ENCODE measurements around the gene ZFP69.

The ZFP69 gene

DNA sequence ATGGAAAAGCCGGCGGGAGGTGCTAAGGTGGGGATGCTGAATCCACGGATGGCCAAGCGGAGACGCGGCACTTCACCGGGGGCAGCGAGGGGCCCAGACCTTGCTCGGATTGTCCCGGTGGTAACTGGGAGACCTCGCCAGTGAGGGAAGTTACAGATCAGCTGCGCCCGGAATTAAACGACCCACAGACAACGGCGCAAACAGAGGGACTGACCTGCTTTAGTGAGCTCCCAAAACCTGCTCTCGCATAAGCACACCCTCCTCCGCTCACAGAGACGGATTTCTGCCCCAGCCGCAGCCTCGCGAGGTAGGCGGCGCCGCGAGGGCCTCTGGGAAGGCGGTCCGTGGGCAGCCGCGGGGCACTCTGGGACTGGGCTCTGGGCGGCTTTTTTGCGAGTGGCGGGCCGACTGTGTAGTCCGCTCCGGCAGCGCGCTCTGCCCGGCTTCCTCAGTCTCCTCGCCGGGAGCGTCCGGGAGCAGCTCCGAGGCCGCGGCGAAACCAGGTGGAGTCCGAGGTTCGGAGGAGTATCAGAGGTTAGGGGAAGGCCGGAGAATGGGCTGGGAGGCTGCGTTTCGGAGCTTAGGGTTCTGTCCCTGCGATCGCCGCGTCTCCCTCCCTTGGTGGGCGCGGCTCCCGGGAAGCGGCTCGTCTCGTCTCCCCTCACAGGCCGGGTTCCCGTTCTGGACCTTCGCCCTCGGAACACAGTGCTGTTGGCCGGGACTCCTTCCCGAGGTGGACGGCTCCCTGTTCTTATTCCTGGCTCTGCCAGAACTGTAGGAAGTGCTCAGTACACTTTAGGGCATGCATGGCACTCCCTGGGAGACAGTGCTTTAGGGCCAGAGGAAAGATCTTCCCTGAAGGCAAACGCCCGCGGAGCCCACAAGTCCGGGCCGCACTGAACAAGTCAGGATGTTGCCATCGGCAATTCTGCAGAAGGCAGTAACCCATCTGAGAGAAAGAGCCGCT lies 31.6 kb downstream of the ZFP69 start, which contains the start of gene EXO5:
Gene EXO5 (plus strand): TSS at position 393 of the 967 bp plus-strand sequence. CDS start 5,778 bp downstream, outside the sequence.
- peak; percentile 78 for DNase-seq (ENCODE audit: low read depth)

DNA sequence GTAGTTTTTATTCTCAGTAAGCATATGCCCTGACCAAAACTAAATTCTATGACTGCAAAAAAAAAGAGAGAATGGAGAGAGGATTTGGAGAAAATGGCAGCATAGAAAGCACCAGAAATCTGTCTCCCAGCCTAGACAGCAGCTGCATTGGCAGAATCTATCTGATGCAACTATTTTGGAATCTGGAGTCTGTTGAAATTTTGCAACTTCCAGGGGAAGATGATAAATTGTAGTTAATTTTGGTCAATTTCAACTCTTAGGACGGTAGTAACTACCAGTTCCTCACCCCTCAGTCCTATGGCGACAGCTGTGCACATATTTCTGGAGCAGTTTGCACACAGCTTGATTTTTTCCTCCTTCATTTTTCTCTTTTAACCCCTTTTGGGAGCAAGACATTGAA lies 42.4 kb downstream of the ZFP69 start:
- DNase-seq (ENCODE audit: low read depth), result no peak

DNA sequence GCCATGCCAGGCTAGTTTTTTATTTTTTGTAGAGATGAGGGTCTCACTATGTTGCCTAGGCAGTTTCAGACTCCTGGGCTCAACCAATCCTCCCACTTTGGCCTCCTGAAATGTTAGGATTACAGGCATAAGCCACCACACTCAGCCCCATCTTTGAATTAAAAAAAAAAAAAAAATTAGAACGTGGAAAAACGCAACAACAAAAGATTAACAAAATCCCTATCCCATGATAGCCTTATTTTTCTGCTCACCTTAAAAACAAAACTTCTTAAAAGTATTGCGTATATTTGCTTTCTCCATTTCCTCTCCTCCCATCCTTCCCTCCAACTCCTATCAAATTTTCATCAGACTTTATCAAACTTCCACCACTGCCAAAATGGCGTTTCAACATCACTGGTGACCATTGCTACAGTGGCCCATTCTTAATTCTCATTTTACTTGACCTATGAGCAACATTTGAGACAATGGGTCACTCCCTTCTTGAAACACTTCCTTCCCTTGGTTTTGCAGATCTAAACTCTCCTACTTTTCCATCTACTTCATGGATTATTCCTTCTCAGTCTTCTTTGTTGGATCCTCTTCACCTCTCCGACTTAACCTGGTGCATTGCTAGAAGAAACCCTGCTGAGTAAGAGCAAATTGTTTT lies 53.8 kb downstream of the ZFP69 start:
- DNase-seq (ENCODE audit: low read depth), result no peak

DNA sequence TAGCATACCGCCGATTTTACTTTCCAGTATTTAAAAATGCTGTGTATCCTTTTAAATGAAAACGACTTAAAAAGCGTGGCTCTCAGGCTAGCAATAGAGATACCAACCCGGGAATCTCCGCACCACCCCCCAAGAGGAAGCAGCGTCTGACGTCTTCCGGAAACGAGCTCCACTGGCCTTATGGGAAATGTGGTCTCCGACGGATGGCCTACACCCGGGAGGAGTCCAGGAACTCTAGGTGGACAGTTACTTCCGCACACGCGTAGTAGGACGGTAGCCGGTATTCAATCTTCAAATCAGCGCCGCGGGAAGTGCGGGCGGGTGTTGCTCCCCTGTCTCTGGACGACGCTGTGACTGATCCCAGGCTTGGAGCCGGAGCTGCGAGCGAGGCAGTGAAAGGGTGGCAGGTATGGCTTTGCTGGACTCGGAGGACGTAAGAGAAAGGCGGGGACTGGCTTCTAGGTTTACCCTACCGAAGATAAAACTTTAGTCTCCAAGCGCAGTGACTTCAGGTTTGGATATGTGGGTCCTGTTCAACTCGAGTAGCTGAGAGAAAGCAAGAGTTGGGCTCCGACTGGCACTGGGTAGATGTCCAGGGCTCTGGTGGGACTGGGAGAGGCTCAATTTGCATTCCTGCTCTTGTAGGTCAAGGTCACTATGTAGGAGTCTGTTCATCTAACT lies 54.4 kb downstream of the ZFP69 start, which contains the start of gene ZNF684:
Gene ZNF684 (plus strand): TSS at position 257 of the 681 bp plus-strand sequence. CDS start 1,530 bp downstream, outside the sequence.
- DNase-seq (ENCODE audit: low read depth), result peak; percentile 97

DNA sequence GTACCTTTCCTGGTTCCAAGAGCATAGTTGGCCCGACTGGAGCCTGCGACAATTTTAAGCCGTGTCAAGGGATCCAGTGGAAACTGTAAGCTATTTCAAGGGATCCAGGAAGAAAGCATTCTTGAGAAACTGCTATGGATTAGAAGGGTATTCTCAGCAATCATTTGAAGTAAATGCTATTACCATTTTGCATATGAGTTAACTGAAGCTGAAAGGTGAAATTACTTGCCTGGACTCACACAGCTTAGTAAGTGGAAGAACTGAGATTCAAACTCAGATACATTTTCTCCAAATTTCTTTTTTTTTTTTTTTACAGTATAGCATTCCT lies 54.9 kb downstream of the ZFP69 start:
- DNase-seq (ENCODE audit: low read depth), result no peak

DNA sequence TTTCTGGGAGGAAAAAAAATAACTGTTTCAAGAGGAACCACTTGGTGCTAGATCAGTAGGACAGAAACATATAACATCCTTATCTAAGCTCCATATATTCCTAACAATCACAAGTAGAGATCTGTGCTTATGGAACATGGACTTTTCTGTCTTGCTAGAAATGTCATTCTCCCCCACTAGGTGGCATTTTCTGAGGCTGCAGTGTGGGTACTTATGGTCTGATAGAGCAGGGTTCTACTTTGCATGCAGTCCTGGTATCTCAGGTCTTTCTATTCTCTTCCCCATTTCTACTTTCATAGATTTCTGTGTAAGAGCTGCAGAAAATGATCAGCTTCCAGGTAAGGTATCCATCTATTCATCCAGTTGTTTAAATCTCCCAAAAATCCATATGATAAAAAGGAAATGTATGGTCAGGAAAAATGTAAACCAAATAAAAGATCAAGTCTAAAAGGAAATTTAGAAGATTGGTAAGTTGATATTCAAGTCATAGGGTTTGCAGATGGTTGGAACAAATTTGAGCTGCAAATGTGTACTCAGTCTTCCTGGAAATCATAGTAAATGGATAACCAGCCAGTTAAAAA lies 55.8 kb downstream of the ZFP69 start:
- peak; percentile 59 for DNase-seq (ENCODE audit: low read depth)

DNA sequence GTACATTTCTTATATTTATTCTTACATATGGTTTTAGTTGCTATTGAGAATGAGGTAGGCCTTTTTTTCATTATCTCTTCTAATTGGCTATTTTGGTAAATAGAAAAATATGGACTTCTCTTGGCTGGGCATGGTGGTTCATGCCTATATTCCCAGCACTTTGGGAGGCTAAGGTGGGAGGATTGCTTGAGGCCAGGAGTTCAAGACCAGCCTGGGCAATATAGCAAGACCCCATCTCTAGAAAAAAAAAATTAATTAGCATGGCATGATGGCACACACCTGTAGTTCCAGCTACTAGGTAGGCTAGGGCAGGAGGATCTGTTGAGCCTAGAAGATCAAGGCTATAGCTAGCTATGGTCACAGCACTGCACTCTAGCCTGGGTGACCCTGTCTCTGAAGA lies 57.5 kb downstream of the ZFP69 start:
- DNase-seq (ENCODE audit: low read depth), result no peak

DNA sequence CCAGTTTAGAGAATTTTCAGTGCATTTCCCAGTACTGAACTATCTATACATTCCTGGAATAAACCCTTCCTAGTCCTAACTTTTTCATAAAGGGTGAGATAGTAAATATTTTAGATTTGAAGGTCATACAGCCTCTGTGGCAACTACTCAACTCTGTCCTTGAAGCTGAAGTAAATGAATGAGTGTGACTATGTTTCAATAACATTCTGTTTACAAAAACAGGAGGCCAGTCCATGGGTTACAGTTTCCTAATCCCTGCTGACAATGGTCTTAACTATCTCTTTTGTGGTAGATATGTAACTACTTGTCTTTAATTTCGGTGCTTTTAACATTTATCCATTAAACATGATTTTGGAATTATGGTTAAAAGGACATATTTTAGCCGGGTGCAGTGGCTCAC lies 58.6 kb downstream of the ZFP69 start:
- no peak for DNase-seq (ENCODE audit: low read depth)

DNA sequence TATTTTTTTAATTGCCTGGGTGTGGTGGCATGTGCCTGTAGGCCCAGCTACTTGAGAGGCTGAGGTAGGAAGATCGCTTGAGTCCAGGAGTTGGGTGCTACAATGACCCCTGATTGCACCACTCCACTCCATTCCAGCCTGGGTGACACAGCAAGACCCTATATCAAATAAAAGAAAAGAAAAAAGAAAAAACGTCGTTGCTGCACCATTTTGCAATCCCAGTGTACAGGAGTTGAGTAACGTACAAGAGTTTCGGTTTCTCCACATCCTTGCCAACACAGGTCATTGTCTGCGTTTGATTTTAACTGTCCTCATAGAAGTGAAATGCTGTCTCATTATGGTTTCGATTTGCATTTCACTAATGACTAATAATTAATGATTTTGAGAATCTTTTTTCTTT lies 62.2 kb downstream of the ZFP69 start:
- DNase-seq (ENCODE audit: low read depth), result no peak
